ENCODE data around the gene VSTM2B.
A peak's percentile ranks its signal among the peaks of the same experiment; 100 is the strongest.

The VSTM2B gene

DNA sequence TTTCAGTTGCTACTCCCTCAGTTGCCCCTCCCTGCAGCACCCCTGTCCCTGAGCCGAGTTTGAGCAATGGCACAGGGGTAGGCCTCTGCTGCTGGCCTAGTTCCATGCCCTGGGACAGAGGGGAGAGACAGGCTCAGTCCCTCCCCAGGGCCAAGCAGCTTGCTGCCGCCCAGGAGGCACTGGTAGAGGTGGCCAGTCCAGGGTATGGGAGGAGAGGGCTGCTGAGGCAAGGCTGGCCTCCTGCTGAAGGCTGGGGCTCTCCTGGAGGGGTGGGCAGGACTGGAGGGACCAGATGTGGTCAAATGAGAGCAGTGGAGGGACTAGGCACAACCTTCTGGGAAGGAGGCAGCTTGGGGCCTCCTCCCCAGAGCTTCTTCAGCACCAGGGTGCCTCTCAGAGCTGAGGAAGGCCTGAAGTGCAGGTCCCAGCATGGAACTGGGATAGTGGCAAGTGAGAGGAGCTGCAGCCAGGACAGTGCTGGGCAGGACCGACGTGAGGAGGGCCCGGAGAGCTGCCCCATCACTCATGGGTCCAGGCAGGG, 29.8 kb upstream of the VSTM2B start:
- DNase-seq (ENCODE audit: low spot score) (no peak), FAIRE-seq (no peak)

DNA sequence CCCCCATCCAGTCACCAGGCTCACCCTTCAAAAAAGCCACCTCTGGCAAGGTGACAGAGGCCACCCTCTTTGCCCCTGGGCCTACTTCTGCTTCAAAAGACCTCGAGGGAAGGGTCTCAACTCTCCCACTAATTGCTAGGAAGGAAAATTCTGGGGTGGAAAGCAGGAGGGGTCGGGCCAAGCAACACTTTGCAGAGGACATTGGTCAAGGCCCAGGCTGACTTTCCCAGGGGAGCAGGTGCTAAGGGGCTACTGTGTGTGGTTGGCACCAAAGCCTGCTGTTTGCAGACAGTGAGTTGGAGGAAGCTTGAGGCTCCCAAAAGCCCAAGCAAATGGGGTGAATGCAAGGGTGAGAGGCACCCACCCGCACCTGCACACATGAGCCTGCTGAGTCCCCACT, 28.6 kb upstream of the VSTM2B start:
- FAIRE-seq (no peak), DNase-seq (ENCODE audit: low spot score) (no peak)

DNA sequence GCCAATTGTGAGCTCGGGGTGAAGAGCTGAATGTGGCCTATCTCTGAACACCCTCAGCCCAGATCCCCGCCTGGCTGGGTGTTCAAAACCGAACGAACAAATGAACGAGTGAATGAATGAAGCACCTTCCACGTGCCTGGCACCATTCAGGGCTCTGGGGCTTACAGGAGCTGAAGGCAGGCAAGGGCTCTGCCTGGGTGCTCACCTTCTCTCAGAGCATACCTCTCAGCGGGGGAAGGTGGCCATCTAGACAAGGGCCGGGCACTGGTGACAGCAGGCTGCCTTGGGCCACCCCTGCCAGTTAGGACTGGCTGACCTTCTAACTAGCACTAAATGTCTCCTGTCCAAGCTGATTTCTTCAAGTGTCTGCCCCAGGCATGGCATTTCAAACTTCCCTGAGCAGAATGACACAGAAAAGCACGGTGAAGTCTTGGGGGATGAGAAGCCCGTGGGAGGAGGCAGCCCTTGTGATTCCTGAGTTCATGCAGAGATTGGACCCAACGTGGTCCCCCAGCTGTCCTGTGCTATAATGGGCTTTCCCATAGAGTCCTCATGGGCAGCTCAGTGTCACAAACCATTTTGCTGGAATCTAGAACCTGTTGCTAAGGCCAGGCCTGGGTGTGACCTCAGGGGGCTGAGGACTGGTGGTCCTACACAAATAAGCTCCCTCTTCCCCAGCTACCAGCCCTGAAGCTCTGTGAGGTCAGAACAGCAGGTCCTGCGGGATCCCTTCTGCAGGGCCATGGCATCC, 27.9 kb upstream of the VSTM2B start:
- FAIRE-seq (no peak), DNase-seq (ENCODE audit: low spot score) (no peak)

DNA sequence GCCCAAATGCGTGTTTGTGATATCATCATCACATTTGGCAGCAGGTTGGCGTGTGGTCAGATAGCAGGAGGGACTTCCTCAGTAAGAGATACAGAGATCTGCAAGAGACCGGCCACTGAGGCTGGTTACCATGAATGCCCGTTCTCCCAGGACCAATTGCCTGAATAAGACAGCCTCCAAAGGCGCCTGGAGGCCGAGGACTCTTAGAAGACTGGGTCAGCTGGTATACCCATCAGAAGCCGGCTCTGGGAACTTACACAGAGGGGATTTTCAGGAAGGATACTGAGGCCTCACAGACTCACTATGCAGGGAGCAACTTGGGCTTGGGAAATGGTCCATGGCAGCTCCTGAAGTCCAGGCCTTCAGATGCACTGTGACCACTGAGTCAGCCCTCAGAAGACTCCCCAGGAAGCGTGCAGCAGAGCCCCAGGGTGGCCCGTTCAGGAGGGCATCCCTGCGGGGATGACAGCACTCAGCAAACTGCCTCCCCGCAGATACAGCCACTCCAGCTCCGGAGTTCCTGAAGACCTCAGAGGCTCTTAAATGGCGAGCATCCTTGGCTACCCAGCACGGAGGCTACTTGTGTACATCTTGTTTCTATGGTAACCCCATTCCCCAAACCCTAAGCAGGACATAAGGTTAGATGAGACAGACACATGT, 26.4 kb upstream of the VSTM2B start:
- DNase-seq (ENCODE audit: low spot score) (no peak), FAIRE-seq (peak; percentile 9)

DNA sequence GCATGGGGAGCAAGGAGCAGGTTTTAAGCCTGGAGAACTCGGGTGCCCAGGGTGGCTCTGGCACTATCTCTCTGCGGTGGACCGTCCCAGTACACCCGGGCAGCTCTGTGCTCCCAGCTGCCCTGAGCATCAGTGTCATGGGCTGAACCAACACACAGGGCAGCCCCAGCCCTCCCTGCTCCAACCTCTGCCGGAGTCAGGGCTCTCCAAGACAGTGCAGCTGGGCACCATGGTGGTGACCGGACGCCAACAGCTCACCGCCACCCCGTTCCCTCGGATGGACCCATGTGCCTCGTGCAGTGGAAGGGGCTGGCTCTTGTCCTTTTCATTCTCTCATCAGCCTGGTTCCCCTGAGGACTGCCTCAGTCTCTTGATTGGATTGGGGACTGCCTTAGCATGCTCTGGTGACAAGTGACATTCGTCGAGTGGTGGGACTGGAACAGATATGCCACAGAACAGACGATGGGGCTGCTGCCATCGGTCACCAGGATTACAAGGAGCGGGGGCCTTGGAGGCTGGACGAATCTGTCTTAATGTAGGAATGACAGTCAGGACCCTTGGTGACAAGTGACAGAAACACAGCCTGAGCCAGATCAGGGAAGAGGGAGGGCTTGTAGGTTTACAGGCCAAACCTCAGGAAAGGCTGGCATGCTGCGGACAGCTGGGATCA, 25.7 kb upstream of the VSTM2B start:
- no peak for DNase-seq (ENCODE audit: low spot score)
- FAIRE-seq, result peak; percentile 76

DNA sequence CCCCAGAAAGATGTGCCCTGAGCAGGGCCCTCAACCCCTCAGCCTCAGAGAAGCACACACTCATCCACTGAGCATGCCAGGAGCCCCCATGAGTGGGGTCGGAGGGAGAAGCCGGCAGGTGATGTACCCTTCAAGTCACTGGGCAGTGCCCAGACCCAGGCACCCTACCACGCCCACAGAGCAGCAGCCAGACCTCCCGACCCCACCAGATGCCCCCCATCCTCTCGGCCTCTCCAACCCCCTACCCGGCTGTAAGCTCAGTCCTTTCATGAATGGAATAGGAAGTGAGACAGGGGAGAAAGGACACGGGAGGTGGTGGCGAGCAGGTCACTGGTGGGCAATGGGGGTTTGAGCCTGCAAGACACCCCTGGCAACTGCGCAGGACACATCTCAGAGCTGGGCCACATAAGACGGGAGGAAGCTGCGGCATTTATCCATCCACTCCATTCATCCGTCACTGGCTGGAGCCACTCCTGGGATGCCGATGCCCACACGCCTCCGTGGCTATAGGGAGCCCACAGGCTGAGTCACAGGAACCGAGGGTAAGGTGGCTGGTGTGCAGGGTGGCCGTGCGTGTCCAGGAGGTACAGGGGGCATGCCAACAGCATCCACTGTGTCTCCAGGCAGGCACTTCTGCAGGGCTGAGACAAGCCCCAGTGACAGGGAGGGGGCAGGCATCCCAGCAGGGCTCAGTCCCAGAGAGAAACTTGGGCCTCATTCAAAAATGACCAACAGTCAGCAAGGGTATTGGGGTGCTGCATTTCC, 23.8 kb upstream of the VSTM2B start:
- no peak for DNase-seq (ENCODE audit: low spot score)
- FAIRE-seq, result peak; percentile 76

DNA sequence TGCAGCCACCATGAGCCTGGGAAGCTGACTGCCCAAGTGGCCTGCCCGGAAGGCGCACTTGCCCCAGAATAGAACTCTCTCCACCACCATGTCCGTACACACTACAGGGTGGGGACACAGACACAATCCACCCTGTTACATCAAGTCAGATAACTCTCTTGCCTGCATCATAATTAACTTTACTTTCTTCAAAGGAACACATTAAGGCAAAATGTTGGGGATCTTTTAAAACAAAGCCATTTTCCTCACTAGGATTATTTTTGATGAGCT, 23.3 kb upstream of the VSTM2B start:
- FAIRE-seq, result peak; percentile 37
- DNase-seq (ENCODE audit: low spot score), result no peak

DNA sequence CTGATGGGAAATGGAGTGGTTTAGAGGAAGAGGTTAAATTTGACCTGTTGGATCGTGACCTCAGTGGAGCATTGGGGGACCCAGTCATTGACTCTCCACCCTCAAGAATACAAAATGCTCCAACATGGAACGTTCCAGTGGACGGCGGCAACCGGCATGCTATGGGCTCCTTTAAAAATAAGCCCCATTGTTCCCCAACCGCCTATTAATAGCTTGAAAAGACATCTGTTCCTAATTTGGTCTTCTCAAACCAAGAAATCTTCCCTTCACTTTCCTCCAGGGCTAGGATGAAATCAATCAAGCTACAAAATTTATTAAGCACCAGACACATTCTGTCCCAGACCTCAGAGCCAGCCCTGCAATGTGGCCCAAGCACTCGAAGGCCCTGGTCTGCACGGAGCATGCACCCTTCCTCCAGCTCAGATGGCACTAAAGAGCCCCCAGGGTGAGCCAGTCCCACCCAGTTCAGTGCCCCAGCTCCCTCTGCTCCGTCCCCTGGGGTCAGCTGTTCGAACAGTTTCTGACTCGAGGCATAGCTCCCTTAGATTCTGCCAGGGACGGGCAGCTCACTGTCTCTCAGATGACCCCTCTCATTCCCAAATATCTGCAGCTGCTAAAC, 22.5 kb upstream of the VSTM2B start:
- no peak for DNase-seq (ENCODE audit: low spot score)
- FAIRE-seq, result no peak

DNA sequence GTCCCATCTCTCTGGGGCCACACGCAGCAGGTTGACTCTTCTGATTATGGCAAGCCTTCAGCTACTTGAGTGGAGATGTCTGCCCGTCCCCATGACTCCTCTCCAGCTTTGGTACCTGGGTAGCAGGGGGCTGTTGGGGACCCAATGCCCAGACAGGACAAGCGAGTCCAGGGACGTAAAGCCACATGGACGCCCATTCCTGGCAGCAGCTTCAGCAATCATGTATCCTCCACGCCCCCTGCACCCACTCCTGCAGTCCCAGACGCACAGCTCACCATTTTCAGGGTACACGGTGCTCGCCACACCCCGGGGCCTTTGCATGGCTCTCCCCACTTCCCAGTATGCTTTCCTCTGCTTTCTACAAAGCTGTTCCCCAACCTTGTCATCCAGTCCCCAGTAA, 22.0 kb upstream of the VSTM2B start:
- DNase-seq (ENCODE audit: low spot score) (no peak), FAIRE-seq (no peak)

DNA sequence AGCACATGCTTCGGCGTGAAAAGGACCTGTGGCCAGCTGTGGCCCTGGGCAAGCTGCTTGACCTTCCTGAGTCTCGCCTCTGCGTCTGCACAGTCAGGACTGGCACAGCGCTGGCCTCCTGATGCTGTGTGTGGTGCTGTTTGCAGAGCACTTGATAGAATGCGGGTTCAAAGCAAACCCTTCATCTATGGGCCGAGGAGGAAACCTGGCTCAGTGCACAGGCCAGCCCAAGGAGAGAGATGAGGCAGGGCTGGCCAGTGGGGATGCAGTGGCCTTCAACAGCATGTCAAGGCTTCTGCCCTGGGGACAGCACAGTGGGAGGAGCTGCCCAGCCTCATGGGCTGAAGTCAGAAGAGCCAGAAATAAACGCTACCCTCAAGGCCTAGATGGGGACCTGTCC, 21.3 kb upstream of the VSTM2B start:
- FAIRE-seq (no peak), DNase-seq (ENCODE audit: low spot score) (no peak)

DNA sequence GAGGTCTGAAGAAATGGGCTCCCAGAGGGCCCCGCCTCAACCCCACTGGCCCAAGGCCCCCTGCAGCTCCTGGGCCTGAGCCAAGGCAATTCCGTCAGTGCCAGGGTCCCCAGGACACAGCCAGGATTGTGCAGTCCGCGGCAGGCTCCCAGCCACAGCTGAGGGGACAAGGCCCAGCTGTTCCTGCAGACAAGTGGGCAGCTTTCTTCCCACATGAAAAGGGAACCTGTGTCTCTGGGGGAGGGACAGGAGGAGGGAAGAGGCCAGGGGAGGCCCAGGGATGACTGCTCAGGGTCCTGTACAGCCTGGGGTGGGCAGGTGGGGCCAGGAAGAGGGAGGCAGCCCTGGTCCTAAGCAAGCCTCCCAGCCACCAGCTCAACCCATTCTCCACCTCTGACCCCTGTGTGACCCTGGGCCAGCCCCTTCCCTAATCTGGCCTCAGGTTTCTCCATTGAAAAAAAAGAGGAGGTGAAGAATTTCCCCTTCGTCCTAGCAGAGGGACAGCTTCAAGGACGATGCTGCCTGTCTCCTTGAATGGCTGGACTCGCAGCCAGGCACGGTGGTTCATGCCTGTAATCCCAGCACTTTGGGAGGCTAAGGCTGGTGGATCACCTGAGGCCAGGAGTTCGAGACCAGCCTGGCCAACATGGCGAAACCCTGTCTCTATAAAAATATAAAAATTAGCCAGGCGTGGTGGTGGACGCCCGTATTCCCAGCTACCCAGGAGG, 20.5 kb upstream of the VSTM2B start:
- peak; percentile 48 for FAIRE-seq
- DNase-seq (ENCODE audit: low spot score), result no peak

DNA sequence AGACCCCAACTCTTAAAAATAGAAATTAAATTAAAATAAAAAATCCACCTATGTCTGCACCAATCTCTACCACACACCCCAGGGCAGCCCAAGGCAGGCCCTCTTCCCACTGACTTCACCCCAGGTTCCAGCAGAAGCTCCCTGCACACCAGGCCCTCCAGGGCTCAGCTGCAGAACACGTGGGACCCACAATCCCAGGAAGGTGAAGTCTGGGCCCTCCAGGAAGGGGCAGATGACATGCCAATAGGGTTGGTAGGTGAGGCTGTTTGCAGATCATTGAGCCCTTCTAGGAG, 19.2 kb upstream of the VSTM2B start:
- DNase-seq (ENCODE audit: low spot score) (no peak), FAIRE-seq (no peak)

DNA sequence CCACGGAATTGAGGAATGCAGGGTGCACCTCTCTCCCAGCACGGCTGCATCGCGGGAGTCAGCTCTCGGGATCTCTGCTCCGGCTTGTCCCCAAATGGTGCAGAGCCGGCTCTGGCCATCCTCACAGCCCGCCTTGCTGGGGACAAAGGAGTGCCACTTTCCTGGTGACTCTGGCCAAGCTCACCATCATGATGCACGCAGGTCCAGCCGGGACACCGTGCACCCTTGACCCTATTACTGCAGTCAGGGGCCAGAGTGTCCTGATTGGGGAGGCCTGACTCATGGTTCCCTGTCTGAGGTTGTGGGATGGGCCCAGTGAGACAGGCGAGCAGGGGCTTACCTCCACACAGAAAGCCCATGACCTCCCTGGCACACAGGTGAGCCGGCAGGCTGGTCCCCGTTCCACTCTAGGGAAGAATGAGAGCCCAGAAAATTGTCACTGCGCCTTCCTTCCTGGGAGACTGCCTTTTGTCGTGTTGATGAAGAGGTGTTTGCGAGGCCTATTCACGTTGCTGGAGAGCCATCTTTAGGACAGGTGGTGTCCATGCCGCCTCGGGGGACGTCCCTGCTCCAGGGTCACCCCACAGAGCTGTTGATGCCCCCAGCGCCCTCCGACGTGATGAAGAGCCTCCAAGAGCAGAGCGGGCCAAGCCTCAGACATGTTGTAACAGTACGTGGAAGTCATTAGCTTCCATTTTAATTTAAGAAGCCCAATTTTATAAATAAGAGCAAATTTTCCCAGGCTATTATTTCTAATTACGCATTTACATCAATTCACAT, 18.5 kb upstream of the VSTM2B start:
- DNase-seq (ENCODE audit: low spot score) (no peak), FAIRE-seq (peak; percentile 44)

DNA sequence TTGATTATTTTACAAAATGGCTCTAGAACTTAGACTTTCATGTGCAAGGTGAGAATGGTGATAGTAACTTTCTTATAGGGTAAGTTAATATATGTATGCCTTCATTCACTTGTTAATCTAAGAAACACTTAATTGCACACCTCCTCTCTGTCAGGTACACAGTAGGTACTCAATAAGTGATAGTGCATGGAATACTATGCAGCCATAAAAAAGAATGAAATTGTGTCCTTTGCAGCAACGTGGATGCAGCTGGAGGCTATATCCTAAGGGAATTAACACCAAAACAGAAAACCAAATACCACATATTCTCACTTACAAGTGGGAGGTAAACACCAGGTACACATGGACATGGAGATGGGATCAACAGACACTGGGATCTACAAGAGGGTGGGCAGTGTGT, 17.6 kb upstream of the VSTM2B start:
- DNase-seq (ENCODE audit: low spot score) (no peak), FAIRE-seq (no peak)

DNA sequence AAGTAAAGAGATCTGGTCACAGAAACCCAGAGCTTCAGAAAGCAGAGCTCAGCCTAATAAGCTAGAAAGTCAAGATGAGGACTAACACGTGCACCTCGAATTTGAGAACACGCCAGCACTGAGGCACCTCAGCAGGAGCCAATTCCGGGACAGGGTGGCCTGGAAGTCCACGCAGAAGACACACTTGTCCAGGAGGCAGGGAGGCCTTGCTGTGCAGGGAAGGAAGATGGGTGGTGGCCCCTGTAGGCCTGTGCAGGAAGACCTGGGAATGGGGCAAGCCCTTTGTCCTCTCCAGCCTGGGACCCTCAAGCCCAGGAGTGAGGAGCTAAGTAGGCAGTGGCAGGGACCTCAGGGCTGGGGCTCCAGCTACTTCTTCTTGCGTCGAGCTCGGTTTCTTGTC, 16.3 kb upstream of the VSTM2B start:
- FAIRE-seq (no peak), DNase-seq (ENCODE audit: low spot score) (no peak)

DNA sequence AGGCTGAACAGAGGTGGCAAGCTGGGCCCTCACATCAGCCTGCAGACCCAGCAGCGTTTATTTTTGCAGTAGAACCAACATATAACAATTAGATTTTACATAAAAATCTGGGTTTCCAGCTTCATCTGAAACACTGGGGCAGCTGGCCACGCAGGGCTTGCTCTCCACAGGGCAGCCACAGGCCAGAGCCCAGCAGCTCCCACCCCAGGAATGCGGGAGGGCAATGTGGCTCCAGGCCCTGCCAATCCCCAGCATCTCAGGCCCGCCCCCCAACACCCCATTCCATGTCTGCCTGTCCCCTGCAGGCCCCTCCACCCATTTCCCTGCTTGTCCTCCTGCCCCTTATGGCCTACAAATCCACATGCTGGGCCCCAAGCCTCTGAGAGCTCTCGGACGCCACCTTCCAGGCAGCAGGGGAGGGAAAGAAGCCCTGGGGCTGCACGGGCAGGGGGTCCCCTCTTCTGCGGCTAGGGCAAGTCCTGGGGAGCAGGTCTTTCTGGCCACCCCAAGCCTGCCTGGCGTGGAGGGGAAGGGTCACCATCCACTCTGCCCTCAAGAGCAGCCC, 15.0 kb upstream of the VSTM2B start:
- DNase-seq (ENCODE audit: low spot score) (no peak), FAIRE-seq (no peak)

DNA sequence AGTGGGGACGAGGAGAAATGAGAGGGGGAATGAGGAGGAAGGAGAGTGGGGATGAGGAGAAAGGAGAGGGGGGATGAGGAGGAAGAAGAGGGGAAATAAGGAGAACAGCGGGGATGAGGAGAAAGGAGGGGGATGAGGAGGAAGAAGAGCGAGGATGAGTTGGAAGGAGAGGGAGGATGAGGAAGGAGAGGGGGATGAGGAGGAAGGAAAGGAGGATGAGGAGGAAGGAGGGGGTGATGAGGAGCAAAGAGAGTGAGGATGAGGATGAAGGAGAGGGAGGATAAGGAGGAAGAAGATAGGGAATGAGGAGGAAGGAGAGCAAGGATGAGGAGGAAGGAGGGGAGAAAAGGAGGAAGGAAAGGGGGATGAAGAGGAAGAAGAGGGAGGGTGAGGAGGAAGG, 14.0 kb upstream of the VSTM2B start:
- peak; percentile 90 for FAIRE-seq
- no peak for DNase-seq (ENCODE audit: low spot score)

DNA sequence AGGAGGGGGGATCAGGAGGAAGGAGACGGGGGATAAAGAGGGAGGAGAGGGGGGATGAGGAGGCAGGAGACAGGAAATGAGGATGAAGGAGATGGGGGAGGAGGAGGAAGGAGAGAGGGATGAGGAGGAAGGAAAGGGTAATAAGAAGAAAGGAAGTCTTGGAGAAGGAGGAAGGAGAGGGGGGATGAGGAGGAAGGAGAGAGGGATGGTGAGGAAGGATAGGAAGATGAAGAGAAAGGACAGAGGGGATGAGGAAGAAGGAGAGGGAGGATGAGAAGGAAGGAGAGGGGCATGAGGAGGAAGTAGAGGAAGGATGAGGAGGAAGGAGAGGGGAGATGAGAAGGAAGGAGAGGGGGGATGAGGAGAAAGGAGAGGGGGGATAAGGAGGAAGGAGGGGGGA, 13.0 kb upstream of the VSTM2B start:
- DNase-seq (ENCODE audit: low spot score) (no peak), FAIRE-seq (no peak)

DNA sequence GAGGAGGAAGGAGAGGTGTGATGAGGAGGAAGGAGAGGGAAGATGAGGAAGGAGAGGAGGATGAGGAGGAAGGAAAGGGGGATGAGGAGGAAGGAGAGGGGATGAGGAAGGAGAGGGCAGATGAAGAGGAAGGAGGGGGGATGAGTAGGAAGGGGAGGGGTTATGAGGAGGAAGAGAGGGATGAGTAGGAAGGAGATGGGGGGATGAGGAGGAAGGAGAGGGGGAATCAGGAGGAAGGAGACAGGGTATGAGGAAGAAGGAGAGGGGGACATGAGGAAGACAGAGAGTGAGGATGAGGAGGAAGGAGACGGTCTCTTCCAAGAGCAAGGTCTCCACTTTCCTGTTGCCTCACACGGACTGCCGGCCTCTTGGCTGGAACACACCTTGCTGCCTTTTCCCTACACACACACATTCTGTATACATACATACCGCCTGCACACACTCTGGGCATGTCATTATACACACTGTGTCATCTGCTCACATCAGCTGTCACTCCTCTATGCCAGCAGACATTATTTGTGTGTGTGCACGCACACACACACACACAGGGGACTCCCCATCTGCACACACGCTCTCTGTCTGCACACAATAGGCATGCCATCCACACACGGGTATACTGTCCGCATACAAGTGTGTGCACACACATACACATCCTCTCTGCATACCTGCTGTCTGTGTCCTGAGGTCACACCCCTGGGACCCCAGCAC, 11.1 kb upstream of the VSTM2B start:
- DNase-seq (ENCODE audit: low spot score) (no peak), FAIRE-seq (peak; percentile 97)
